Mesenchymal stem cell (in vitro differentiated cells and primary cell): ENCODE measurements around the gene AADAC.

ENCODE experiments used
- DNase-seq: peaks from one replicate; pipeline ENCODE4 v3.0.0-alpha.2; 2013
- H2AFZ ChIP-seq: one replicate; pipeline ENCODE4 v1.6.1; 2013; ENCODE audit warnings: low read depth, mild to moderate bottlenecking, control low read depth, inconsistent platforms, low read length, moderate library complexity
- H2AK5ac ChIP-seq: 2 replicates; pipeline ENCODE4 v1.6.1; 2013; ENCODE audit warnings: low read length, moderate library complexity, mild to moderate bottlenecking, inconsistent platforms; ENCODE audit not compliant: severe bottlenecking
- H2BK120ac ChIP-seq: one replicate; pipeline ENCODE4 v1.6.1; 2013; ENCODE audit warnings: low read depth, mild to moderate bottlenecking, inconsistent platforms, low read length, moderate library complexity
- H2BK12ac ChIP-seq, 2 experiments: one replicate each; pipeline ENCODE4 v1.6.1; 2013; ENCODE audit warnings: inconsistent platforms in 2 of 2, low read length in 2 of 2, mild to moderate bottlenecking in 2 of 2, moderate library complexity in 2 of 2, control low read depth in 1 of 2
- H2BK15ac ChIP-seq: one replicate; pipeline ENCODE4 v1.6.1; 2013; ENCODE audit warnings: mild to moderate bottlenecking, low read depth, inconsistent platforms; ENCODE audit not compliant: poor library complexity, severe bottlenecking
- H2BK5ac ChIP-seq: 2 replicates; pipeline ENCODE4 v1.6.1; 2013; ENCODE audit warnings: low read depth, mild to moderate bottlenecking, low read length, control low read depth, inconsistent platforms; ENCODE audit not compliant: poor library complexity, severe bottlenecking
- H3K14ac ChIP-seq, 2 experiments: one replicate each; pipeline ENCODE4 v1.6.1; 2013; ENCODE audit warnings: inconsistent platforms in 2 of 2, low read length in 2 of 2, control low read depth in 1 of 2, mild to moderate bottlenecking in 1 of 2, moderate library complexity in 1 of 2
- H3K18ac ChIP-seq, 2 experiments: one replicate each; pipeline ENCODE4 v1.6.1; 2013; ENCODE audit warnings: inconsistent platforms in 2 of 2, low read length in 2 of 2, control low read depth in 1 of 2, low read depth in 1 of 2, mild to moderate bottlenecking in 1 of 2
- H3K23ac ChIP-seq, 2 experiments: one replicate each; pipeline ENCODE4 v1.6.1; 2013; ENCODE audit warnings: inconsistent platforms in 2 of 2, low read length in 2 of 2, mild to moderate bottlenecking in 2 of 2, moderate library complexity in 2 of 2, control low read depth in 1 of 2
- H3K27ac ChIP-seq: 2 replicates; pipeline ENCODE4 v1.5.1; 2013; ENCODE audit warnings: mild to moderate bottlenecking, moderate library complexity, low read length, control low read depth, inconsistent platforms; ENCODE audit not compliant: poor library complexity, severe bottlenecking
- H3K27me3 ChIP-seq, 2 experiments: 2 replicates each; pipeline versions ENCODE4 v1.6.1 to v1.7.0; 2013; ENCODE audit warnings: low read length in 2 of 2, mild to moderate bottlenecking in 2 of 2, moderate library complexity in 2 of 2, control low read depth in 1 of 2, inconsistent platforms in 1 of 2; ENCODE audit not compliant: control insufficient read depth in 1 of 2, insufficient read depth in 1 of 2
- H3K36me3 ChIP-seq, 2 experiments: 2 replicates each; pipeline versions ENCODE4 v1.6.1 to v1.7.0; 2013; ENCODE audit warnings: low read length in 2 of 2, control low read depth in 1 of 2, inconsistent platforms in 1 of 2, low read depth in 1 of 2, mild to moderate bottlenecking in 1 of 2; ENCODE audit not compliant: insufficient read depth in 2 of 2, control insufficient read depth in 1 of 2
- H3K4ac ChIP-seq, 2 experiments: one replicate each; pipeline ENCODE4 v1.6.1; 2013; ENCODE audit warnings: inconsistent platforms in 2 of 2, low read length in 2 of 2, mild to moderate bottlenecking in 2 of 2, moderate library complexity in 2 of 2, control low read depth in 1 of 2, low read depth in 1 of 2
- H3K4me1 ChIP-seq: 2 replicates; pipeline ENCODE4 v1.6.1; 2013; ENCODE audit warnings: low read depth, low read length, control low read depth; ENCODE audit not compliant: control insufficient read depth, insufficient read depth
- H3K4me2 ChIP-seq: 2 replicates; pipeline ENCODE4 v1.6.1; 2013; ENCODE audit warnings: low read length, mild to moderate bottlenecking, inconsistent platforms; ENCODE audit not compliant: poor library complexity, severe bottlenecking
- H3K4me3 ChIP-seq, 2 experiments: 2 replicates each; pipeline versions ENCODE4 v1.5.1 to v1.7.0; 2013; ENCODE audit warnings: low read length in 2 of 2, mild to moderate bottlenecking in 2 of 2, control low read depth in 1 of 2, low read depth in 1 of 2; ENCODE audit not compliant: insufficient read depth in 1 of 2
- H3K79me1 ChIP-seq: replicated peaks from 2 replicates; pipeline ENCODE4 v1.6.1; 2013; ENCODE audit warnings: mild to moderate bottlenecking, control low read depth, low read length, inconsistent platforms; ENCODE audit not compliant: poor library complexity, severe bottlenecking
- H3K9ac ChIP-seq: 2 replicates; pipeline ENCODE4 v1.7.0; 2013; ENCODE audit warnings: mild to moderate bottlenecking, low read length, moderate library complexity
- H3K9me3 ChIP-seq: 2 replicates; pipeline ENCODE4 v1.7.0; 2013; ENCODE audit warnings: mild to moderate bottlenecking, low read length; ENCODE audit not compliant: control insufficient read depth
- H4K8ac ChIP-seq: one replicate; pipeline ENCODE4 v1.6.1; 2013; ENCODE audit warnings: inconsistent platforms, mild to moderate bottlenecking, low read length, moderate library complexity
- H4K91ac ChIP-seq: one replicate; pipeline ENCODE4 v1.6.1; 2013; ENCODE audit warnings: mild to moderate bottlenecking, low read length, inconsistent platforms
- WGBS: methylation state at CpG from one replicate; pipeline ENCODE4 v1.1.7; 2013; ENCODE audit warnings: mixed read lengths; 5-methylcytosine and 5-hydroxymethylcytosine counted together

AADAC gene

GRCh38 chr3:151768393-151768930, 45.5 kb upstream of the AADAC start:
- Histone ChIP-seq H2BK120ac (no peak overlapping the region), H2BK15ac (no peak overlapping the region), H3K14ac (no peak overlapping the region), H2AK5ac (no peak overlapping the region), H4K91ac (no peak overlapping the region), H3K18ac (no peak overlapping the region), H2BK5ac (no peak overlapping the region), H3K4me1 (no peaks in the 10 kb centered on the region), H3K27ac (no peak overlapping the region), H4K8ac (no peak overlapping the region), H3K27me3 (no peaks in the 10 kb centered on the region), H2AFZ (no peak overlapping the region), H3K9ac (no peak overlapping the region), H3K4ac (no peak overlapping the region), H3K36me3 (no peaks in the 10 kb centered on the region), H3K4me3 (no peak overlapping the region), H3K79me1 (no peaks in the 10 kb centered on the region), H3K9me3 (no peaks in the 10 kb centered on the region), H3K23ac (no peak overlapping the region), H3K4me2 (no peak overlapping the region), H2BK12ac (no peak overlapping the region)
- no CpG with 5 or more reads among the region's 1 CpG for WGBS
- no peak for DNase-seq

GRCh38 chr3:151769175-151769574, 44.7 kb upstream of the AADAC start:
- H2AFZ ChIP-seq, result no peak overlapping the region
- H2BK120ac ChIP-seq, result no peak overlapping the region
- H3K4me2 ChIP-seq, result no peak overlapping the region
- no peak overlapping the region for H4K8ac ChIP-seq
- H3K79me1 ChIP-seq, result no peaks in the 10 kb centered on the region
- no peak overlapping the region for H3K4ac ChIP-seq
- no peak for DNase-seq
- H3K23ac ChIP-seq, result no peak overlapping the region
- no peaks in the 10 kb centered on the region for H3K9me3 ChIP-seq
- H3K4me1 ChIP-seq, result no peaks in the 10 kb centered on the region
- H3K36me3 ChIP-seq, result no peaks in the 10 kb centered on the region
- no peak overlapping the region for H2BK12ac ChIP-seq
- 95% methylated on average over 2 of the region's 2 CpGs for WGBS
- no peak overlapping the region for H3K4me3 ChIP-seq
- no peak overlapping the region for H3K14ac ChIP-seq
- no peak overlapping the region for H3K9ac ChIP-seq
- no peak overlapping the region for H2BK15ac ChIP-seq
- H3K27ac ChIP-seq, result no peak overlapping the region
- H4K91ac ChIP-seq, result no peak overlapping the region
- no peak overlapping the region for H3K18ac ChIP-seq
- no peak overlapping the region for H2BK5ac ChIP-seq
- H3K27me3 ChIP-seq, result no peaks in the 10 kb centered on the region
- no peak overlapping the region for H2AK5ac ChIP-seq

GRCh38 chr3:151770956-151771355, 43.0 kb upstream of the AADAC start:
- H3K9ac ChIP-seq, result peak overlapping the region; percentile 75
- H3K27ac ChIP-seq, result no peak overlapping the region
- no peaks in the 10 kb centered on the region for H3K27me3 ChIP-seq
- no peaks in the 10 kb centered on the region for H3K36me3 ChIP-seq
- no peak overlapping the region for H4K8ac ChIP-seq
- no peaks in the 10 kb centered on the region for H3K79me1 ChIP-seq
- H3K4me2 ChIP-seq, result no peak overlapping the region
- H3K23ac ChIP-seq, result no peak overlapping the region
- peak overlapping the region in 1 of 2 experiments; percentile 59 for H2BK12ac ChIP-seq
- H2AK5ac ChIP-seq, result no peak overlapping the region
- no peak overlapping the region for H2AFZ ChIP-seq
- no peaks in the 10 kb centered on the region for H3K9me3 ChIP-seq
- no peak overlapping the region for H4K91ac ChIP-seq
- peak; percentile 62 for DNase-seq
- H2BK5ac ChIP-seq, result no peak overlapping the region
- no peak overlapping the region for H3K4ac ChIP-seq
- no peaks in the 10 kb centered on the region for H3K4me1 ChIP-seq
- H3K4me3 ChIP-seq, result no peak overlapping the region
- no peak overlapping the region for H3K18ac ChIP-seq
- 28% methylated on average over 4 of the region's 4 CpGs for WGBS
- no peak overlapping the region for H2BK15ac ChIP-seq
- H3K14ac ChIP-seq, result no peak overlapping the region
- H2BK120ac ChIP-seq, result no peak overlapping the region

GRCh38 chr3:151772825-151773480, 41.0 kb upstream of the AADAC start:
- Histone ChIP-seq H2AFZ (no peak overlapping the region), H4K8ac (peak overlapping the region; percentile 41), H4K91ac (no peak overlapping the region), H3K36me3 (no peaks in the 10 kb centered on the region), H3K9me3 (no peaks in the 10 kb centered on the region), H3K4me2 (no peak overlapping the region), H3K9ac (no peak overlapping the region), H3K4me1 (no peaks in the 10 kb centered on the region), H3K27ac (no peak overlapping the region), H3K4ac (no peak overlapping the region), H3K23ac (no peak overlapping the region), H2BK15ac (no peak overlapping the region), H3K14ac (no peak overlapping the region), H2AK5ac (no peak overlapping the region), H3K4me3 (no peak overlapping the region), H3K27me3 (no peaks in the 10 kb centered on the region), H2BK120ac (no peak overlapping the region), H2BK12ac (no peak overlapping the region), H3K79me1 (no peaks in the 10 kb centered on the region), H2BK5ac (no peak overlapping the region), H3K18ac (peak overlapping the region in 1 of 2 experiments; percentile 21)
- no peak for DNase-seq
- 92% methylated on average over 3 of the region's 4 CpGs for WGBS
